ENCODE data around the gene MAGEF1. TPM values are rescaled to one million over a fixed set of nuclear protein-coding genes. Genes with fewer than 3 reads are reported as not detected.

MAGEF1 gene
- total RNA-seq, 2 experiments from 2014 or later = 5.3 to 5.8 TPM

- DNase-seq = no peak
- H3K27ac Mint-ChIP-seq = no peak overlapping the region
- H3K4me3 Mint-ChIP-seq = no peak overlapping the region
- H3K9me3 Mint-ChIP-seq = no peaks in the 10 kb centered on the region
- peaks cover 9% of the 10 kb centered on the region for H3K4me1 Mint-ChIP-seq
- ChIA-PET POLR2A (no interaction called here), CTCF (interaction anchor here (0.8 to 1.5 kb wide), 2 partner anchors 9 to 41 kb away, joined by 3 read pairs; no protein-coding TSS in a partner anchor)
- peaks cover 1% of the 10 kb centered on the region for H3K27me3 Mint-ChIP-seq
- no peaks in the 10 kb centered on the region for H3K36me3 Mint-ChIP-seq (ENCODE audit: low read depth)
Observed at GRCh38 chr3:184750349-184751083, 38.7 kb upstream of the MAGEF1 start.

DNA sequence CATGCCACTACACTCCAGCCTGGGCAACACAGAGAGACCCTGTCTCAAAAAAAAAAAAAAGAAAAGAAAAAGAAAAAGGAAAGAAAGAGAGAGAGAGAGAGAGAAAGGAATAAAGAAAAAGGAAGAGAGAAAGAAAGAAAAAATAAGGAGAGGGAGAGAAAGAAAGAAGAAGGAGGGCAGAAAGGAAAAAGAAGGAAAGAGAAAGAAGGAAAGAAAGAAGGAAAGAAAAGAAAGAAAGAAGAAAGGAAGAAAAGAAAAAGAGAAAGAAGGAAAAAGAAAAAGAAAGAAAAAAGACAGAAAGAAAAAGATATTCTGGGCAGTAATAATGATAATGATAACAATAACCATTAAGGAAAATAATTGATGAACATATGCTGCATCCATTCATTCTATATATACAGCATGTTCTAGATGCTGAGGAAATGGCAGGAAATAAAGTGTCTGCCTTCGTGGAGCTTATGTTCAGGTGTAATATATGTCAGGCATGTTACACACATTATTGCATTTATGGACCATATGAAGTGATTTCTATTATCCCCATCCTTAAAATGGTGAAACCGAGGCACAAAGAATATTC, 37.4 kb upstream of the MAGEF1 start:
- no peak for DNase-seq
- Mint-ChIP-seq H3K4me3 (no peak overlapping the region), H3K9me3 (no peaks in the 10 kb centered on the region), H3K36me3 (ENCODE audit: low read depth) (no peaks in the 10 kb centered on the region), H3K27ac (no peak overlapping the region), H3K27me3 (peaks cover 1% of the 10 kb centered on the region), H3K4me1 (peaks cover 9% of the 10 kb centered on the region)
- CTCF ChIA-PET = interaction anchor here (0.7 to 1.2 kb wide), 3 partner anchors 9 to 337 kb away, joined by 3 read pairs; no protein-coding TSS in a partner anchor
- POLR2A ChIA-PET = no interaction called here

DNA sequence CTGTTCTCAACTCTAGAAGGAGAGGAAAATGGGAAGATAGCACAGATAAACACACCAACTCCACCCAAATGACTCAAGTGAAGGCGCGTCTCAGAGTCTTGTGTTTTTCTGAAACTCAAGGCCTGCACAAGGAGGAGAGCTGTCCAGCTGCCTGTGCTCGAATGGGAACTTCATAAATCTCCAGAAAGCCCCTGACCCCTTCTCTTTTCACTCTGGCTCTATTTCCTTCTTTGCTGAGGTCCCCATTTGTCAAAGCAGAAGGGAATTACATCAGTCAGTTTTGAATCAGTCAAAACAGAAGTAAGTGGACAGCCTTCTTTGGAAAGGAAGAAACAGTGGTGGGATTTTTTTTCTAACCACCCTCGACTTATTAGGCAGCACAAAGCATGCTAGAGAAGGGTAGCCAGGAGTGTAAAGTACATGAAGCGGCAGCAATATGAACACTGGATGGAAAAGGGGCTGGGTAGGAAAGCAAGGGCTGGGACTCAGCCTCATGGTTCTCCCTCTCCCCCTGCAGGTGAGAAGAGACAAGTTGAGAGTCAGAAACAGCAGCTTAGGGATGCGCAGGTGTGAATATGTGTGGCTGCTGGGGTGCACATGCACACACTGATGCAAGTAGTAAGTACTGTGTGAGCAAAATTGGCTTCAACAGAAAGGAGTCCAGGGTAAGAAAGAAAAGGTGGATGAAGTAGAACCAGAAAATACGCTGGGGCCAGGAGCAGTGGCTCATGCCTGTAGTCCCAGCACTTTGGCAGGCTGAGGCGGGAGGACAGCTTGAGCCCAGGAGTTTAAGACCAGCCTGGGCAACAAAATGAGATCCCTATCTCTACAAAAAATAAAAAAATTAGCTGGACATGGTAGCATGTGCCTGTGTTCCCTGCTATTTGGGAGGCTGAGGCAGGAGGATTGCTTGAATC, 36.6 kb upstream of the MAGEF1 start:
- Mint-ChIP-seq H3K36me3 (ENCODE audit: low read depth) (no peaks in the 10 kb centered on the region), H3K9me3 (no peaks in the 10 kb centered on the region), H3K27ac (no peak overlapping the region), H3K4me3 (no peak overlapping the region), H3K27me3 (peaks cover 1% of the 10 kb centered on the region), H3K4me1 (peaks cover 9% of the 10 kb centered on the region)
- ChIA-PET POLR2A (no interaction called here), CTCF (interaction anchor here (0.7 to 1.2 kb wide), 3 partner anchors 8 to 336 kb away, joined by 3 read pairs; no protein-coding TSS in a partner anchor)
- no peak for DNase-seq

DNA sequence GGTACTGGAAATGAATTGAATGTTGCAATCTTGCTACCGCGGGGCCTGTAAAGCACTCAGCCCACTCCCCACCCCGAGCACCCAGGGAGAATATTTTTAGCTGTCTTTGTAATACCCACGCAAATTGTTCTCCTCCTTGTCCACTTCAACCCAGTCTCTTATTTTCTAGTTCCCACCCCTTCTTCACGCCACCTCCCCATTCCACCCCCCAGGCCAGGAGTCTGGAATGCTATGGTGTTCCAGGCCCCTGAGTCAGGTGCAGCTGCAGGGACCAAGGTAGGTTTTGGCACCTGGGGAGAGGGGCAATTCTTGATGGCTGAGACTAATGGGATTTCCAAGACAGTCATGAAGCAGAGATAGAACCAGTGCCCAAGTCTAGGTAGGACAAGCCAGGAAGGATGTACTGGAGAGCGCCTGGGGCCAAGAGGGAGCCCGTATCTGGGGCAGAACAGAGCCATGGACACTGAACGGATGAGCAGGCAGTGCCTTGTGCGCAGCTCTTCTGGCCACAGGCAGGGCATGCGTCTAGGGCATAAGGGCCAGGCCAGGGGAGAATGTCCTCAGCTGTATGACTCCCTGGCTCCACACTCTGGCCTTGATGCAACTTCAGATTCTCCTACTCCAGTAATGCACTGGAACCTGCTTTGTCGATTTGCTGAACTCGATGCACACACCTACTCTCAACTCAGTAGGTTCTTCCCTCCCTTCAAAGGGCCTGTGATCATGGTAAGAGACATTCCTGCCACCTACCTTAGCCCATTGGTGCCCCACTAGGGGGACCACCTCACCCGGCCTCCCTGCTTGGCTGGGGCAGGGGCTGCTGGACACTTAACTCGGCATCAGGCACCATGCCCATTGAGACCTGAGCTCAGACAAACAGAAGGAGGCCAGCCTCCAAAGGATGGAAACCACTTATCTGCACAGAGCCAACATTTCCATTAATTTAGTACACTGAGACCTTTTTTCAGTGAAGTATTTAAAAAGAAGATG, 34.6 kb upstream of the MAGEF1 start:
- no peak for DNase-seq
- CTCF ChIA-PET = no interaction called here

DNA sequence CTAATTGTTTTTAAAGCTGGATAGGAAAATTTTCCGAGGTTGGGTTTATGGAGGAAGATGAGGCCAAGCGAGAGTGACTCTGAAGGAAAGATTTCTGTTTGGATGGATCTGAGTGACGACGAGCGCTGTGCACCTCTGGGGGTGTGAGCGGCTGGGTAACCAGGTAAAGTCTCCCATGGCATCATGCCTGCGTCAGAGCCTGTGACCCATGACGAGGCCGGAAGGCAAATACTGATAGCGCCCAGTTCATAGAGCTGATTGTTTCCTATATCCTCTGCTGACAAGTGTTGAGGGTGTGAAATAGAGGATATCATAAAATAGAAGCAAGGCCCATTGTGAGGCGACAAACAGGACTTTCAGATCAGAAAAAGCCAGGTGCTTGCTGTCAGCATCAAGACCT, 33.7 kb upstream of the MAGEF1 start:
- Mint-ChIP-seq H3K27ac (no peak overlapping the region), H3K36me3 (ENCODE audit: low read depth) (no peaks in the 10 kb centered on the region), H3K27me3 (no peaks in the 10 kb centered on the region), H3K4me3 (no peak overlapping the region), H3K9me3 (no peaks in the 10 kb centered on the region), H3K4me1 (peaks cover 10% of the 10 kb centered on the region)
- POLR2A ChIA-PET = no interaction called here
- DNase-seq = no peak
- CTCF ChIA-PET = interaction anchor here (1.5 kb wide), 1 partner anchor 184 kb away, joined by 3 read pairs; the partner anchor contains the start of gene EPHB3

More for the DNA sequence above, 34.6 kb upstream of the MAGEF1 start:
- H3K27me3 Mint-ChIP-seq = peaks cover under 1% of the 10 kb centered on the region
- POLR2A ChIA-PET = no interaction called here
- peaks cover 9% of the 10 kb centered on the region for H3K4me1 Mint-ChIP-seq
- no peaks in the 10 kb centered on the region for H3K36me3 Mint-ChIP-seq (ENCODE audit: low read depth)
- no peak overlapping the region for H3K27ac Mint-ChIP-seq
- no peak overlapping the region for H3K4me3 Mint-ChIP-seq
- no peaks in the 10 kb centered on the region for H3K9me3 Mint-ChIP-seq

GRCh38 chr3:184743248-184743647, 31.4 kb upstream of the MAGEF1 start:
- DNase-seq = no peak
- CTCF ChIA-PET = interaction anchor here (2.8 kb wide), 1 partner anchor 182 kb away, joined by 15 read pairs; the partner anchor contains the start of gene EPHB3
- H3K4me3 Mint-ChIP-seq = no peak overlapping the region

GRCh38 chr3:184742676-184743135, 30.8 kb upstream of the MAGEF1 start:
- DNase-seq = no peak
- Mint-ChIP-seq H3K9me3 (no peaks in the 10 kb centered on the region), H3K36me3 (ENCODE audit: low read depth) (no peaks in the 10 kb centered on the region), H3K4me3 (no peak overlapping the region), H3K27ac (no peak overlapping the region), H3K27me3 (peaks cover 3% of the 10 kb centered on the region), H3K4me1 (peaks cover 3% of the 10 kb centered on the region)
- CTCF ChIA-PET = interaction anchor here (2.8 kb wide), 1 partner anchor 181 kb away, joined by 15 read pairs; the partner anchor contains the start of gene EPHB3
- POLR2A ChIA-PET = interaction anchor here (0.7 to 0.8 kb wide), 2 partner anchors 182 to 318 kb away, joined by 3 read pairs; partner anchors contain the start of gene EPHB3

More at GRCh38 chr3:184743248-184743647, 31.4 kb upstream of the MAGEF1 start:
- Mint-ChIP-seq H3K4me1 (peaks cover 7% of the 10 kb centered on the region), H3K36me3 (ENCODE audit: low read depth) (no peaks in the 10 kb centered on the region), H3K9me3 (no peaks in the 10 kb centered on the region), H3K27ac (no peak overlapping the region), H3K27me3 (peaks cover 3% of the 10 kb centered on the region)
- POLR2A ChIA-PET = interaction anchor here (0.7 to 0.8 kb wide), 3 partner anchors 68 to 318 kb away, joined by 3 read pairs; partner anchors contain the start of gene EPHB3

GRCh38 chr3:184741798-184742675, 30.2 kb upstream of the MAGEF1 start:
- H3K4me3 Mint-ChIP-seq = no peak overlapping the region
- POLR2A ChIA-PET = no interaction called here
- no peaks in the 10 kb centered on the region for H3K9me3 Mint-ChIP-seq
- no peak for DNase-seq
- H3K27me3 Mint-ChIP-seq = peaks cover 3% of the 10 kb centered on the region
- H3K36me3 Mint-ChIP-seq (ENCODE audit: low read depth) = no peaks in the 10 kb centered on the region
- peaks cover 3% of the 10 kb centered on the region for H3K4me1 Mint-ChIP-seq
- CTCF ChIA-PET = interaction anchor here (0.6 to 2.8 kb wide), 3 partner anchors 9 to 181 kb away, joined by 3 to 15 read pairs (median 5); partner anchors contain the start of gene EPHB3
- no peak overlapping the region for H3K27ac Mint-ChIP-seq

DNA sequence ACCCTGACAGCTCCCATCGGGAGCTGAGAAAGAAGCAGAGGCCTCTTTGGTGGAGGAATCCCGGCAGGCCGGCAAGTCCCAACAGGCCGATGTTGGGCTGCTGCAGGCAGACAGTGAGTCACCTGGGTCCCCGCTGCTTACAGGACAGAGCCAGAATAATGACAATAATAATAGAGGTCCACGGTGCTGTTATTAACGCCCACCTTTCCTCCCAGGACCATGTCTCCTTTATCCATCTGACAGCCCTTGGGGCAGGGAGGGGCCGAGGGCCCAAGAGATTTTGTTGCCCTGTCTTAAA, 29.3 kb upstream of the MAGEF1 start:
- Mint-ChIP-seq H3K36me3 (ENCODE audit: low read depth) (no peaks in the 10 kb centered on the region), H3K4me1 (peaks cover 3% of the 10 kb centered on the region), H3K27ac (no peak overlapping the region), H3K9me3 (no peaks in the 10 kb centered on the region), H3K4me3 (no peak overlapping the region), H3K27me3 (peaks cover 3% of the 10 kb centered on the region)
- DNase-seq = no peak
- POLR2A ChIA-PET = no interaction called here
- CTCF ChIA-PET = interaction anchor here (1.4 to 2.8 kb wide), 3 partner anchors 10 to 180 kb away, joined by 3 to 15 read pairs (median 7); partner anchors contain the start of gene EPHB3

GRCh38 chr3:184740509-184741258, 28.8 kb upstream of the MAGEF1 start:
- ChIA-PET CTCF (interaction anchor here (0.9 to 2.0 kb wide), 5 partner anchors 9 to 179 kb away, joined by 3 to 7 read pairs (median 4); partner anchors contain the start of gene EPHB3), POLR2A (no interaction called here)
- no peak for DNase-seq
- no peak overlapping the region for H3K4me3 Mint-ChIP-seq
- H3K9me3 Mint-ChIP-seq = no peaks in the 10 kb centered on the region
- no peak overlapping the region for H3K27ac Mint-ChIP-seq
- no peaks in the 10 kb centered on the region for H3K36me3 Mint-ChIP-seq (ENCODE audit: low read depth)
- H3K27me3 Mint-ChIP-seq = peaks cover 3% of the 10 kb centered on the region
- H3K4me1 Mint-ChIP-seq = peaks cover 3% of the 10 kb centered on the region
